Neural progenitor cell (in vitro differentiated cells): ENCODE measurements around the gene HSD17B2. TPM values are rescaled to one million over a fixed set of nuclear protein-coding genes. Genes with fewer than 3 reads are reported as not detected.
"Not testable (repeated sequence)": the region's sequence is repeated elsewhere in the genome, so short reads cannot be mapped to it uniquely, and the experiment has no call there.

Source experiments
- DNase-seq: peaks from one replicate; pipeline ENCODE4 v3.0.0-alpha.2; 2016; ENCODE audit warnings: low spot score
- H2AFZ ChIP-seq: fragments of 200-600 bp; sonication (generic); replicated peaks from 2 replicates; pipeline ENCODE4 v1.6.1; 2016; ENCODE audit warnings: antibody characterized with exemption
- H3F3A ChIP-seq: fragments of 200-600 bp; sonication (generic); 2 replicates; pipeline ENCODE4 v1.6.1; 2016; ENCODE audit warnings: antibody characterized with exemption, low read depth
- H3K27ac ChIP-seq: fragments of 200-600 bp; sonication (generic); 2 replicates; pipeline ENCODE4 v1.5.1; 2016; ENCODE audit warnings: mild to moderate bottlenecking
- H3K27me3 ChIP-seq: fragments of 200-600 bp; sonication (generic); 2 replicates; pipeline ENCODE4 v1.6.1; 2016; ENCODE audit warnings: mild to moderate bottlenecking, moderate library complexity
- H3K36me3 ChIP-seq: fragments of 200-600 bp; sonication (generic); 2 replicates; pipeline ENCODE4 v1.5.1; 2016
- H3K4me1 ChIP-seq: fragments of 200-600 bp; sonication (generic); 2 replicates; pipeline ENCODE4 v1.6.1; 2016; ENCODE audit warnings: mixed run types
- H3K4me2 ChIP-seq: fragments of 200-600 bp; sonication (generic); 2 replicates; pipeline ENCODE4 v1.6.1; 2016
- H3K4me3 ChIP-seq: fragments of 200-600 bp; sonication (generic); 2 replicates; pipeline ENCODE4 v1.5.1; 2016
- H3K79me2 ChIP-seq: fragments of 200-600 bp; sonication (generic); 2 replicates; pipeline ENCODE4 v1.6.1; 2016; ENCODE audit warnings: low read depth
- H3K9ac ChIP-seq: fragments of 200-600 bp; sonication (generic); 2 replicates; pipeline ENCODE4 v1.6.1; 2016
- H3K9me3 ChIP-seq: fragments of 200-600 bp; sonication (generic); 2 replicates; pipeline ENCODE4 v1.5.1; 2016; ENCODE audit warnings: low read depth
- H4K20me1 ChIP-seq: fragments of 200-600 bp; sonication (generic); 2 replicates; pipeline ENCODE4 v1.6.1; 2016; ENCODE audit warnings: low read depth
- H3K27ac Mint-ChIP-seq: 3 replicates; pipeline ENCODE4 v1.8.0; 2021; ENCODE audit warnings: mixed read lengths
- H3K27me3 Mint-ChIP-seq: 2 replicates; pipeline ENCODE4 v1.8.0; 2022; ENCODE audit warnings: low read depth, mild to moderate bottlenecking, inconsistent platforms, moderate library complexity, mixed read lengths; ENCODE audit not compliant: insufficient read depth
- H3K36me3 Mint-ChIP-seq: 3 replicates; pipeline ENCODE4 v1.8.0; 2021; ENCODE audit warnings: mixed read lengths
- H3K4me1 Mint-ChIP-seq: 3 replicates; pipeline ENCODE4 v1.8.0; 2021; ENCODE audit warnings: mixed read lengths
- H3K4me3 Mint-ChIP-seq: 3 replicates; pipeline ENCODE4 v1.8.0; 2021; ENCODE audit warnings: mild to moderate bottlenecking, moderate library complexity, mixed read lengths
- H3K9me3 Mint-ChIP-seq: 3 replicates; pipeline ENCODE4 v1.8.0; 2020; ENCODE audit warnings: mixed read lengths
- CTCF ChIP-seq: fragments of 200-600 bp; sonication (generic); IDR thresholded peaks from 2 replicates; pipeline ENCODE4 v1.5.1; 2017; ENCODE audit warnings: antibody characterized with exemption, mild to moderate bottlenecking
- EZH2 ChIP-seq: fragments of 200-600 bp; sonication (generic); IDR thresholded peaks from 2 replicates; pipeline ENCODE4 v1.6.1; 2017; ENCODE audit warnings: antibody characterized with exemption, mild to moderate bottlenecking, moderate library complexity
- EZH2phosphoT487 ChIP-seq: fragments of 200-600 bp; sonication (generic); IDR thresholded peaks from 2 replicates; pipeline ENCODE4 v1.6.1; 2017; ENCODE audit warnings: antibody characterized with exemption
- total RNA-seq: library from RNA; depleted of rRNA; stranded (reverse); fragments of >200 nt; gene quantifications from 2 replicates; pipeline ENCODE4 v1.2.3, GENCODE V29; 2015; ENCODE audit warnings: low replicate concordance

Gene HSD17B2
- total RNA-seq, 1 donor from 2014 or later, result not detected

- TF ChIP-seq CTCF (no peak), EZH2phosphoT487 (no peak), EZH2 (no peak)
- no peaks in the 10 kb centered on the region for H4K20me1 ChIP-seq
- no peak overlapping the region for H3K4me2 ChIP-seq
- H3K9me3 Mint-ChIP-seq, result no peaks in the 10 kb centered on the region
- no peaks in the 10 kb centered on the region for H3K36me3 Mint-ChIP-seq
- H3K27ac Mint-ChIP-seq, result no peak overlapping the region
- H3K4me3 Mint-ChIP-seq, result no peak overlapping the region
- H3K9me3 ChIP-seq, result no peaks in the 10 kb centered on the region
- H3K4me1 Mint-ChIP-seq, result peaks cover 7% of the 10 kb centered on the region
- no peak overlapping the region for H3K4me3 ChIP-seq
- H2AFZ ChIP-seq, result no peak overlapping the region
- H3K27ac ChIP-seq, result no peak overlapping the region
- H3K9ac ChIP-seq, result no peak overlapping the region
- no peaks in the 10 kb centered on the region for H3K79me2 ChIP-seq
- H3K27me3 ChIP-seq, result no peaks in the 10 kb centered on the region
- H3F3A ChIP-seq, result no peaks in the 10 kb centered on the region
- H3K4me1 ChIP-seq, result no peaks in the 10 kb centered on the region
- DNase-seq, result no peak
- H3K36me3 ChIP-seq, result no peaks in the 10 kb centered on the region
- no peaks in the 10 kb centered on the region for H3K27me3 Mint-ChIP-seq
These were observed 73.0 kb downstream of the HSD17B2 start for GRCh38 chr16:82108100-82108499.

GRCh38 chr16:82108774-82109173 is 73.7 kb downstream of the HSD17B2 start:
- Histone ChIP-seq H3K4me3 (no peak overlapping the region), H3K27ac (no peak overlapping the region), H3K79me2 (no peaks in the 10 kb centered on the region), H2AFZ (no peak overlapping the region), H3K27me3 (no peaks in the 10 kb centered on the region), H4K20me1 (no peaks in the 10 kb centered on the region), H3K4me1 (no peaks in the 10 kb centered on the region), H3K36me3 (no peaks in the 10 kb centered on the region), H3K4me2 (no peak overlapping the region), H3K9me3 (no peaks in the 10 kb centered on the region), H3F3A (no peaks in the 10 kb centered on the region), H3K9ac (no peak overlapping the region)
- Mint-ChIP-seq H3K4me3 (no peak overlapping the region), H3K9me3 (no peaks in the 10 kb centered on the region), H3K4me1 (peaks cover 7% of the 10 kb centered on the region), H3K36me3 (no peaks in the 10 kb centered on the region), H3K27me3 (no peaks in the 10 kb centered on the region), H3K27ac (no peak overlapping the region)
- DNase-seq, result no peak
- TF ChIP-seq EZH2phosphoT487, result no peak
- no peak for TF ChIP-seq CTCF
- TF ChIP-seq EZH2, result no peak

- not testable (repeated sequence) for H3K9me3 Mint-ChIP-seq, H3K4me1 Mint-ChIP-seq, H3K36me3 ChIP-seq, H3K4me3 ChIP-seq, H3K27me3 ChIP-seq, H3K27ac ChIP-seq, H4K20me1 ChIP-seq, H2AFZ ChIP-seq, DNase-seq, H3K4me3 Mint-ChIP-seq, H3K27ac Mint-ChIP-seq, H3F3A ChIP-seq, H3K36me3 Mint-ChIP-seq, H3K9ac ChIP-seq, H3K4me1 ChIP-seq, H3K27me3 Mint-ChIP-seq, H3K4me2 ChIP-seq, H3K79me2 ChIP-seq, H3K9me3 ChIP-seq
These were observed 74.2 kb downstream of the HSD17B2 start for GRCh38 chr16:82109266-82109665.

GRCh38 chr16:82111944-82112343 is 76.9 kb downstream of the HSD17B2 start:
- Mint-ChIP-seq H3K4me3 (no peak overlapping the region), H3K36me3 (no peaks in the 10 kb centered on the region), H3K9me3 (no peaks in the 10 kb centered on the region), H3K27me3 (no peaks in the 10 kb centered on the region), H3K27ac (no peak overlapping the region), H3K4me1 (peaks cover 7% of the 10 kb centered on the region)
- no peak for DNase-seq
- Histone ChIP-seq H3K36me3 (no peaks in the 10 kb centered on the region), H3K4me1 (no peaks in the 10 kb centered on the region), H3K79me2 (no peaks in the 10 kb centered on the region), H4K20me1 (no peaks in the 10 kb centered on the region), H3F3A (no peaks in the 10 kb centered on the region), H3K9ac (no peak overlapping the region), H3K9me3 (no peaks in the 10 kb centered on the region), H3K4me2 (no peak overlapping the region), H2AFZ (no peak overlapping the region), H3K27ac (no peak overlapping the region), H3K27me3 (no peaks in the 10 kb centered on the region), H3K4me3 (no peak overlapping the region)
- TF ChIP-seq CTCF (no peak), EZH2phosphoT487 (no peak), EZH2 (no peak)
